Measurements from ENCODE around the gene ZNF491.
"Not testable (repeated sequence)": the region's sequence is repeated elsewhere in the genome, so short reads cannot be mapped to it uniquely, and the experiment has no call there.

The ZNF491 gene

GRCh38 chr19:11798391-11799330 lies at the start of gene ZNF491:
Gene ZNF491 (plus strand): TSS chr19:11798523. CDS start chr19:11805954, 7,431 bp downstream.
- in situ Hi-C loops (cut with MboI; ENCODE audit: low sequenced_read_pairs): no loop called here

GRCh38 chr19:11749751-11750150 lies 48.6 kb upstream of the ZNF491 start:
- in situ Hi-C loops (cut with MboI; ENCODE audit: low sequenced_read_pairs): no loop called here

- in situ Hi-C loops (cut with MboI; ENCODE audit: low sequenced_read_pairs): no loop called here
Observed at GRCh38 chr19:11752244-11752736, 46.0 kb upstream of the ZNF491 start.

- in situ Hi-C loops (cut with MboI; ENCODE audit: low sequenced_read_pairs): no loop called here
Observed at GRCh38 chr19:11754663-11755062, 43.7 kb upstream of the ZNF491 start.

GRCh38 chr19:11756965-11757364 lies 41.4 kb upstream of the ZNF491 start:
- in situ Hi-C loops (cut with MboI; ENCODE audit: low sequenced_read_pairs): no loop called here

- in situ Hi-C loops (cut with MboI; ENCODE audit: low sequenced_read_pairs): no loop called here
Observed at GRCh38 chr19:11759805-11760204, 38.5 kb upstream of the ZNF491 start.

- in situ Hi-C loops (cut with MboI; ENCODE audit: low sequenced_read_pairs): no loop called here
Observed at GRCh38 chr19:11763117-11763516, 35.2 kb upstream of the ZNF491 start.

- in situ Hi-C loops (cut with MboI; ENCODE audit: low sequenced_read_pairs): no loop called here
Observed at GRCh38 chr19:11763611-11764010, 34.7 kb upstream of the ZNF491 start.

GRCh38 chr19:11766597-11767591 lies 31.4 kb upstream of the ZNF491 start, which contains the start of gene ZNF441:
Gene ZNF441 (plus strand): TSS chr19:11767000. CDS start chr19:11767194, 194 bp downstream.
- in situ Hi-C loops (cut with MboI; ENCODE audit: low sequenced_read_pairs): no loop called here

GRCh38 chr19:11767633-11768133 lies 30.6 kb upstream of the ZNF491 start:
- in situ Hi-C loops (cut with MboI; ENCODE audit: low sequenced_read_pairs): no loop called here

GRCh38 chr19:11769995-11770394 lies 28.3 kb upstream of the ZNF491 start:
- in situ Hi-C loops (cut with MboI; ENCODE audit: low sequenced_read_pairs): no loop called here

- in situ Hi-C loops (cut with MboI; ENCODE audit: low sequenced_read_pairs): not testable (repeated sequence)
Observed at GRCh38 chr19:11771520-11771919, 26.8 kb upstream of the ZNF491 start.

GRCh38 chr19:11776669-11777068 lies 21.7 kb upstream of the ZNF491 start:
- in situ Hi-C loops (cut with MboI; ENCODE audit: low sequenced_read_pairs): not testable (repeated sequence)

- in situ Hi-C loops (cut with MboI; ENCODE audit: low sequenced_read_pairs): no loop called here
Observed at GRCh38 chr19:11780431-11781020, 17.8 kb upstream of the ZNF491 start.

GRCh38 chr19:11781295-11782057 lies 16.8 kb upstream of the ZNF491 start:
- in situ Hi-C loops (cut with MboI; ENCODE audit: low sequenced_read_pairs): no loop called here

GRCh38 chr19:11783767-11784166 lies 14.6 kb upstream of the ZNF491 start:
- in situ Hi-C loops (cut with MboI; ENCODE audit: low sequenced_read_pairs): no loop called here

- in situ Hi-C loops (cut with MboI; ENCODE audit: low sequenced_read_pairs): no loop called here
Observed at GRCh38 chr19:11784356-11784755, 14.0 kb upstream of the ZNF491 start.

- in situ Hi-C loops (cut with MboI; ENCODE audit: low sequenced_read_pairs): no loop called here
Observed at GRCh38 chr19:11787536-11787935, 10.8 kb upstream of the ZNF491 start.

- in situ Hi-C loops (cut with MboI; ENCODE audit: low sequenced_read_pairs): no loop called here
Observed at GRCh38 chr19:11792942-11793341, 5.4 kb upstream of the ZNF491 start.

GRCh38 chr19:11797491-11797890 lies 832 bp upstream of the ZNF491 start:
- in situ Hi-C loops (cut with MboI; ENCODE audit: low sequenced_read_pairs): no loop called here
